GM06990 (cell line): Measurements from ENCODE around the gene MOB1B.
A peak's percentile ranks its signal among the peaks of the same experiment; 100 is the strongest.
"Not testable (repeated sequence)": the region's sequence is repeated elsewhere in the genome, so short reads cannot be mapped to it uniquely, and the experiment has no call there.

Experiments
- DNase-seq: peaks from one replicate; pipeline ENCODE4 v3.0.0-alpha.2; 2011; ENCODE audit not compliant: insufficient read length; ENCODE audit errors: extremely low read depth
- H3K27me3 ChIP-seq: replicated peaks from 2 replicates; pipeline ENCODE4 v1.6.0; 2011; ENCODE audit warnings: low read length; ENCODE audit not compliant: control insufficient read depth, insufficient read depth
- H3K36me3 ChIP-seq: 2 replicates; pipeline ENCODE4 v1.5.1; 2011; ENCODE audit warnings: low read length; ENCODE audit not compliant: control insufficient read depth, insufficient read depth
- H3K4me3 ChIP-seq: replicated peaks from 2 replicates; pipeline ENCODE4 v1.5.1; 2011; ENCODE audit warnings: low read depth, mild to moderate bottlenecking, control low read depth, low read length
- CTCF ChIP-seq: IDR thresholded peaks from 2 replicates; pipeline ENCODE4 v1.5.1; 2011; ENCODE audit warnings: low read length, control low read depth, mild to moderate bottlenecking, inconsistent platforms; ENCODE audit not compliant: insufficient read depth, poor library complexity, severe bottlenecking

Gene MOB1B

GRCh38 chr4:70892086-70892769 is 9.9 kb upstream of the MOB1B start:
- no peak for DNase-seq
- no peaks in the 10 kb centered on the region for H3K27me3 ChIP-seq
- no peak for TF ChIP-seq CTCF

GRCh38 chr4:70893790-70894189 is 8.4 kb upstream of the MOB1B start:
- H3K4me3 ChIP-seq, result no peak overlapping the region
- H3K27me3 ChIP-seq, result no peaks in the 10 kb centered on the region
- TF ChIP-seq CTCF, result no peak
- no peaks in the 10 kb centered on the region for H3K36me3 ChIP-seq
- no peak for DNase-seq

More at GRCh38 chr4:70892086-70892769, 9.9 kb upstream of the MOB1B start:
- H3K4me3 ChIP-seq, result no peak overlapping the region
- H3K36me3 ChIP-seq, result no peaks in the 10 kb centered on the region

- no peak for DNase-seq
- Histone ChIP-seq H3K4me3 (no peak overlapping the region), H3K27me3 (no peaks in the 10 kb centered on the region), H3K36me3 (no peaks in the 10 kb centered on the region)
- TF ChIP-seq CTCF, result no peak
Measured at GRCh38 chr4:70895405-70895804, 6.8 kb upstream of the MOB1B start.

GRCh38 chr4:70895811-70896491 is 6.2 kb upstream of the MOB1B start:
- no peaks in the 10 kb centered on the region for H3K27me3 ChIP-seq
- H3K4me3 ChIP-seq, result no peak overlapping the region
- H3K36me3 ChIP-seq, result no peaks in the 10 kb centered on the region
- DNase-seq, result no peak
- TF ChIP-seq CTCF, result no peak

- H3K27me3 ChIP-seq, DNase-seq, H3K4me3 ChIP-seq, H3K36me3 ChIP-seq: not testable (repeated sequence)
Measured at GRCh38 chr4:70898581-70898980, 3.6 kb upstream of the MOB1B start.

GRCh38 chr4:70901607-70901983 is 574 bp upstream of the MOB1B start:
- no peak for TF ChIP-seq CTCF
- Histone ChIP-seq H3K27me3 (no peaks in the 10 kb centered on the region), H3K4me3 (peak overlapping the region; percentile 73), H3K36me3 (0 out of 2 replicates have a peak, but pooled peaks cover 2% of the 10 kb centered on the region)
- DNase-seq, result no peak
